ENCODE data around the gene TCP11L2.
"Not testable (repeated sequence)": the region's sequence is repeated elsewhere in the genome, so short reads cannot be mapped to it uniquely, and the experiment has no call there.

TCP11L2 gene

GRCh38 chr12:106284358-106285105, 18.0 kb upstream of the TCP11L2 start:
- DNase-seq (ENCODE audit: low read depth, low spot score), result no peak

- no peak for DNase-seq (ENCODE audit: low read depth, low spot score)
These were observed 16.6 kb upstream of the TCP11L2 start for GRCh38 chr12:106285982-106286381.

- DNase-seq (ENCODE audit: low read depth, low spot score), result not testable (repeated sequence)
These were observed 15.9 kb upstream of the TCP11L2 start for GRCh38 chr12:106286576-106287162.

GRCh38 chr12:106287364-106287763, 15.2 kb upstream of the TCP11L2 start:
- no peak for DNase-seq (ENCODE audit: low read depth, low spot score)

GRCh38 chr12:106288101-106288493, 14.4 kb upstream of the TCP11L2 start:
- no peak for DNase-seq (ENCODE audit: low read depth, low spot score)

- DNase-seq (ENCODE audit: low read depth, low spot score), result no peak
These were observed 13.9 kb upstream of the TCP11L2 start for GRCh38 chr12:106288494-106289195.

- DNase-seq (ENCODE audit: low read depth, low spot score), result no peak
These were observed 13.3 kb upstream of the TCP11L2 start for GRCh38 chr12:106289196-106289681.

- DNase-seq (ENCODE audit: low read depth, low spot score), result no peak
These were observed 11.9 kb upstream of the TCP11L2 start for GRCh38 chr12:106290666-106291065.

GRCh38 chr12:106291342-106291741, 11.2 kb upstream of the TCP11L2 start:
- DNase-seq (ENCODE audit: low read depth, low spot score), result no peak

- DNase-seq (ENCODE audit: low read depth, low spot score), result no peak
These were observed 10.2 kb upstream of the TCP11L2 start for GRCh38 chr12:106292339-106292738.

- no peak for DNase-seq (ENCODE audit: low read depth, low spot score)
These were observed 6.2 kb upstream of the TCP11L2 start for GRCh38 chr12:106296179-106296877.

- DNase-seq (ENCODE audit: low read depth, low spot score), result no peak
These were observed 5.5 kb upstream of the TCP11L2 start for GRCh38 chr12:106297075-106297474.

- no peak for DNase-seq (ENCODE audit: low read depth, low spot score)
These were observed 4.9 kb upstream of the TCP11L2 start for GRCh38 chr12:106297681-106298080.

- DNase-seq (ENCODE audit: low read depth, low spot score), result no peak
These were observed 3.2 kb upstream of the TCP11L2 start for GRCh38 chr12:106299202-106299774.

- DNase-seq (ENCODE audit: low read depth, low spot score), result no peak
These were observed 1.8 kb upstream of the TCP11L2 start for GRCh38 chr12:106300761-106301160.

- no peak for DNase-seq (ENCODE audit: low read depth, low spot score)
These were observed 1.3 kb upstream of the TCP11L2 start for GRCh38 chr12:106301241-106301610.

- DNase-seq (ENCODE audit: low read depth, low spot score), result no peak
These were observed 767 bp upstream of the TCP11L2 start for GRCh38 chr12:106301611-106302321.

- no peak for DNase-seq (ENCODE audit: low read depth, low spot score)
These were observed 778 bp downstream of the TCP11L2 start for GRCh38 chr12:106303202-106303820.

GRCh38 chr12:106304001-106304421, 1.5 kb downstream of the TCP11L2 start:
- no peak for DNase-seq (ENCODE audit: low read depth, low spot score)

GRCh38 chr12:106304797-106305196, 2.3 kb downstream of the TCP11L2 start:
- DNase-seq (ENCODE audit: low read depth, low spot score), result no peak

- no peak for DNase-seq (ENCODE audit: low read depth, low spot score)
These were observed 2.8 kb downstream of the TCP11L2 start for GRCh38 chr12:106305376-106305775.

All from brain pericyte (primary cell).